GM19467 (cell line): ENCODE results near the gene CD34.

ENCODE experiments used
- ATAC-seq: cut with Tn5 transposase; IDR thresholded peaks from one replicate; pipeline ENCODE4 v1.9.1; 2021; ENCODE audit warnings: mild to moderate bottlenecking, moderate library complexity; ENCODE audit not compliant: unreplicated experiment

Gene CD34

GRCh38 chr1:207858281-207858680 lies 52.6 kb downstream of the CD34 start:
- ATAC-seq, result no peak

DNA sequence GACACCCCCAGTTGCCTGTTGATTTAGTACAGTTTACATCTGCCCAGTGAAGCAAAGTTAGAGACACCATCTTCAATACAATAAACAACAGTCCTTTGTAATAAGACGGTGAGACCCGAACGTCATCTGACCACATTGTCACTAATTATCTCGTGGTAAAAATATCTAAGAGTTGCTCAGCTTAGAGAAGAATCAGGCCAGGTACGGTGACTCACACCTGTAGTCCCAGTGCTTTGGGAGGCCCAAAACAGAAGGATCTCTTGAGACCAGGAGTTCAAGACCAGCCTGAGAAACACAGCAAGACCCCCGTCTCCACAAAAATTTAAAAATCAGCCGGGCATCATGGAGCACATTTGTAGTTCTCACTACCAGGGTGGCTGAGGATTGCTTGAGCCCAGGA lies 53.5 kb downstream of the CD34 start:
- no peak for ATAC-seq

- no peak for ATAC-seq
These were observed 54.5 kb downstream of the CD34 start for GRCh38 chr1:207856276-207857023.

DNA sequence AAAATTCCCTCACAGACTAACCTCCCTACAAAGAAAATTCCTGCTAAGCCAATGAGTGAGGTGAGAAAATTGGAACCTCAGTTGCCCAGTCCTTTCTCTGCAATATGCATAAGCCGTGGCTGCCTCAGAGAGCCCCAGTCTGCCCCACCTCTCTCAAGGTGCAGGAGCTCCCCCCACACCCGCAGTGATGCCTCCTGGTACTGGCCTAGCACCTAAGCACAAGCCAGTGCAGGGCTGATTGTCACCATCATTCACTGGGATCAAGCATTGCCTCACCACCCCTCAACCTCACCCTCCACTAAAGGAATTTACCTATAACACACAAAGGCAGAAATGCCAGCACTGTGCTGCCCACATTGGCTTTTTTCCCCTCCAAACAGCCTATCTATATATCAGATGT lies 56.9 kb downstream of the CD34 start:
- ATAC-seq, result no peak

GRCh38 chr1:207853372-207853757 lies 57.6 kb downstream of the CD34 start:
- no peak for ATAC-seq

DNA sequence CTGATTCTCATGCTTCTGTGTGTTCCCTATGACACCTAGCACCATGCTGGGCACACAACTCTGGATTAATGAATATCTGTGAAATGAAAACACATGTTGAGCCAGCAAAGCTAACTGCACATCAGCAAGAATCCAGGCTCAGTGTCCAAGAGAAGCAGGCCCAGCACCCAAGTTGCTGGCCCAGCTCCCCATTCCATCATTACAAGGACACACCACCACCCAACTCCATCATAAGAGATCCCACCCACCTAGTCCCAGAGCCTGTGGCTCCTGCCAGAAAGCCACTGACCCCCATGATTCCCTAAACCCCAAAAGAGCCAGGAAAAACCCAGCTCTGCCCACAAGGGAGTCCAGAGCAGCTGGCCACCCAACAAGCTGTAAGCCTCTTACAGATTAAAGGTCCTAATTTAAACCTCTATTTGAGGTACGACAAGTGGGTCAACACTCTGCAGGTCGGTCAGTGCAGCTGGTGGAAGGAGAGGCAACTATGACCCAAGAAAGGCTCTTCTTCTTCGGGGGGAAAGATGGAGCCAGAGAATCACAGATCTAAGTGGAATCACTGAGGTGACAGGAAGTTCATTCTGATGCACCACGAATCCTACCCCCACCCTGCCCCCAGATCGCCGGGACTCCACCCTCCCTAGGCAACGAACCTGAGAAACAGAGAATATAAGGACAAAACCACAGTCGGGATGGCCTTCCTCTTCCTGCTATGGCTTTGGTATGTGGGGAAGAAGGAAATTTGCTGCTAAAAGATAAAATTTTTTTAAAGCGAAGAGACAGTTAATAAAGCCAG lies 58.2 kb downstream of the CD34 start:
- no peak for ATAC-seq

DNA sequence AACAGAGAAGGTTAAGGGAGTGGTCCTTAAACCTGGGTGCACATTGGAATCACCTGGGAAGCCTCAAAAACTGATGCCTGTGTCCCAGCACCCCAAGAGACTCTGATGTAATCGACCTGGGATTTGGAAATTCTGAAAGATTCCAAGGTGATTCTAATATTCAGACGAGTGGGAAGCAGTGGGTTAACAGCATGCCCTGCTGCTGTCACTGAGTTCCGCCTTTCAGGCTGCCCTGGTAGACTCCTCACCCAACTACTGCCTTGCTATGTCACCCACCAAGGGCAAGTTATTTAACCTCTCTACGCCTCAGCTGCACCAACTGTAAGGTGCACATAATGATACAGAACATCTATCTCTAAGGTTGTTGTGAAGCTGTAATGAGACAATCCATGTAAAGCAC lies 59.2 kb downstream of the CD34 start:
- no peak for ATAC-seq

GRCh38 chr1:207850621-207851407 lies 60.1 kb downstream of the CD34 start:
- no peak for ATAC-seq

DNA sequence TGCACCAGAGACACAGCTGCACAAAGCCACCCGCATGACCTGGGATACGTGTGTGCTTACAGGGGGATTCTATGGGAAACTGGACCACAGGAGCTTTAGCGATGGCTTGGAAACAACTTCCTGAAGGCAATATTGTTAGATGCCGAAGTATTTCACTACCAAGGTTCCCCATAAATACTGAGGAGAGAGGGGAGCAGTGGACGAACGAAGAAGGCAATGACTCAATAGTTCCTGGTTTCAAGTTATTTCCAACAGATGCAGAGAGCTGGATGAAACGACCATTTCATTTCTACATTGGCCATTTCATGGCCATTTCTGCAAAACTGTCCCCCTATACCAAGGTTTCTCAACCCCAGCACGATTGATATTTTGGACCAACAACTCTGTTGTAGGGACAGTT lies 61.3 kb downstream of the CD34 start:
- no peak for ATAC-seq

- ATAC-seq, result no peak
These were observed 61.9 kb downstream of the CD34 start for GRCh38 chr1:207849016-207849415.

GRCh38 chr1:207848234-207848633 lies 62.7 kb downstream of the CD34 start:
- ATAC-seq, result no peak

GRCh38 chr1:207847116-207847515 lies 63.8 kb downstream of the CD34 start:
- no peak for ATAC-seq

GRCh38 chr1:207845109-207845508 lies 65.8 kb downstream of the CD34 start:
- no peak for ATAC-seq

DNA sequence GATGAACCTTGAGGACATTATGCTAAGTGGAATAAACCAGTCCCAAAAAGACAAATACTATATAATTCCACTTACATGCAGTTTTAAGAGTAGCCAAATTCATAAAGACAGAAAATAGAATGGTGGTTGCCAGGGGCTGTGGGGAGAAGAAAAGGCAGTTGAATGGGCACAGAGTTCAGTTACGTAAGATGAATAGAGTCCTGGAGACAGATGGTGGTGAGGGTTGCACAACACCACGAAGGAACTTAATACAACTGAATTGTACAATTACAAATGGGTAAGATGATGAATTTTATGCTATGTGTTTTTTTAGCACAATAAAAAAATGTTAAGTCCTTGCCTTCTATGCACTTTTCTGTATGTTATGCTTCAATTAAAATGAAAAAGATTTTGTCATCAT lies 66.6 kb downstream of the CD34 start:
- ATAC-seq, result no peak

DNA sequence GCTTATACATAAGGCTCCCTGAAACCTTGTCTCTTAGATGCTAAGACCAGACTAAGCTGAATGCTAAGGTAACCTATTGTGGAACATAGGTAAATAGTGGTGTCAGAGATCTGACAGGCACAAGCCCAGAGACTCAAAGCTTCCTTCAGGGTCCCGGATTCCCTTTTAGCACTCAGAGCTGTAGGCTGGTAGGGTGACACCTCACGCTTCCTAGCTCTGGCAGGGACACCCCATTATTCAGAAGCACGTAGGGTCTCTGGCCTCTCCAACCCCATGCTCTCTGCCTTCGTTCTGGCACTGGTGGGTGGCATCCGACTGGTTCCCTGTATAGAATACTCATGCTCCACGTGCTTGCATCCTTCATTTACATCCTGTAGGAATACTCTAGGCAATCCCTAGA lies 68.4 kb downstream of the CD34 start:
- ATAC-seq, result no peak

DNA sequence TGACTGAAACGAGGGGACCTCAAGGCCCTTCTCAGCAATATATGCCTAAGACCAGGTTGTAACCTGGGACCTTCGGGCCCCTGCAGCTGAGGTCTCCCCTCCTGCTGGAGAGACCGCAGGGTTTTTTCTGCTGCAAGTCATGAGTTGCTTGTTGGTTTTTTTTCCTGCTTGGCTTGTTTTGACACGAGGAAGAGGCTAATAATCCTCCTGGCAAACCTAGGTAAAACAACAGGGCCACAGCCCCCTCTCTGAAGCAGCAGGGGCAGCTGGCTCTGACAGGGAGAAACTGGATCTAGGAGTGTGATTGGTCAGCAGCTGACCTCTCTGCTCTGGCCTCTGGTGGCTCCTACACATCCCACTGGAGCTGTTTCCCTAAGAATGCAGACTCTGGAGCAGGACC lies 69.0 kb downstream of the CD34 start:
- no peak for ATAC-seq

- no peak for ATAC-seq
These were observed 69.6 kb downstream of the CD34 start for GRCh38 chr1:207841293-207841692.

GRCh38 chr1:207840380-207840779 lies 70.5 kb downstream of the CD34 start:
- no peak for ATAC-seq

DNA sequence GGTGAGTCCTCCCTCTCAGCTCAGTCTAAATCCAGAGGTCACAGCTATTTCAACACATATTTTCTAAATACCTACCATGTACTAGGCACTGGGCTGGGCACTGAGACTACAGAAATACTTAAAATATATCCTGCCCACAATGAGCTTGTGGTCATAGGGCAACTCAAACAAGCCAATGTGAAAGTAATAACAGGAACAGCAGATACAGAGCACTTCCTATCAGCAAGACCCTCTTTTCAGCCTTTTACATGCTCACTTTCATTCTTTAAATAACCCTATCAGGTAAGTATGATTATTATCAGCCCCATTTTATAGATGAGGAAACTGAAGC lies 71.9 kb downstream of the CD34 start:
- no peak for ATAC-seq

GRCh38 chr1:207838156-207839082 lies 72.5 kb downstream of the CD34 start:
- no peak for ATAC-seq

DNA sequence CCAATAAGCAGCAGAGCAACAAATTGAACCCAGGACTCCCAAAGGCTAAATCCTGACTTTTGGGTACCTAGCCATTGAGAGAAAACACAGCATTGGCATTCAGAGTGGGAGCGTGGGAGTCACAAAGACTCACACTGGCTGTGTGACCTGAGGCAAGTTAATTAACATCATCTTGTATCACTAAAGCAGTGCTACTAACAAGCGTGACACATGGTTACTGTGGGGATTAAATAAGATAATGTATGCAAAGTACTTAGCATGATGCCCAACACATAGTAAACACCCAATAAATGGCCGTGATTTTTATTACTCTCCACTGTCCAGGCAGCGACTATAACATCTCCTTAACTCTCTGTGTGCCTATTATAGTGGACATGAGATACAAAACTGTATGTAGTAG lies 73.3 kb downstream of the CD34 start:
- no peak for ATAC-seq
